Left colon (tissue), 2 donors: ENCODE measurements around the gene TMEM219. TPM values are rescaled to one million over a fixed set of nuclear protein-coding genes. Genes with fewer than 3 reads are reported as not detected.
"Not testable (repeated sequence)": the region's sequence is repeated elsewhere in the genome, so short reads cannot be mapped to it uniquely, and the experiment has no call there.

Source experiments
- ATAC-seq: fragments of 200-7000 bp; cut with Tn5 transposase; one replicate; pipeline ENCODE4 v1.9.1; 2020; ENCODE audit warnings: mild to moderate bottlenecking, moderate library complexity
- DNase-seq, 2 donors: peaks; one replicate each; pipeline ENCODE4 v3.0.0-alpha.2; 2020
- intact Hi-C, 2 donors: fragments of 100-400 bp; cut with DNase I in 1 of 2; cut with micrococcal nuclease in 1 of 2; formaldehyde crosslinking; loops; one replicate each; pipeline versions ENCODE4 v1.11.2 to v1.14.0; 2022; cut with DNase I, micrococcal nuclease
- long read RNA-seq: library from polyadenylated mRNA; unstranded; transcript quantifications from one replicate; pipeline ENCODE4 v2.0.0, GENCODE V29; 2021
- total RNA-seq, 2 donors: library from RNA; stranded (reverse); fragmentation: NEBNext Ultra II Directional; extraction: Animal tissue kit (Norgen Biotek cat#: 25700); gene quantifications; one replicate each; pipeline ENCODE4 v1.2.1, GENCODE V29; 2021
- donor health status: DM: no; HTN: no; CAD: no.
- donor health status: DM: yes; HTN: yes; CAD: no.

TMEM219 gene
- 100 to 1,000 TPM; 187 to 192 TPM for total RNA-seq
- long read RNA-seq, transcript TMEM219-201 (6 exons, 999 nt): minor isoform, 40 of 162 reads
- long read RNA-seq, transcript TMEM219-204 (5 exons, 1,292 nt): major isoform, 49 of 162 reads
- long read RNA-seq, partial matches to known transcripts: 15 of 162 reads
- long read RNA-seq, other reads (novel, unspliced or antisense): 52 of 162 reads

GRCh38 chr16:29961479-29962343 is at the start of gene TMEM219:
Gene TMEM219, plus strand, starts transcription at chr16:29962079. Its CDS starts 1,065 bp downstream, at chr16:29963144.
- DNase-seq: peak; percentile 86 to 93
- intact Hi-C loops: no loop called here
- peak; percentile 92 for ATAC-seq

GRCh38 chr16:29912087-29912486 is 49.8 kb upstream of the TMEM219 start:
- intact Hi-C loops: no loop called here
- DNase-seq (no peak), ATAC-seq (peak; percentile 19)

- ATAC-seq (no peak), DNase-seq (no peak)
- intact Hi-C loops: no loop called here
These were observed 48.4 kb upstream of the TMEM219 start for GRCh38 chr16:29913514-29913913.

GRCh38 chr16:29915590-29916247 is 46.2 kb upstream of the TMEM219 start:
- DNase-seq (no peak), ATAC-seq (no peak)
- intact Hi-C loops: no loop called here

- DNase-seq (no peak), ATAC-seq (no peak)
- intact Hi-C loops: no loop called here
These were observed 44.9 kb upstream of the TMEM219 start for GRCh38 chr16:29916979-29917378.

- ATAC-seq (no peak), DNase-seq (no peak)
- intact Hi-C loops: loop anchor here (10.0 kb wide), 3 partner anchors 54 to 84 kb away; partner anchors contain the start of genes CDIPT (in 1 of the 2) and TAOK2 (in 1 of the 2)
These were observed 41.4 kb upstream of the TMEM219 start for GRCh38 chr16:29920288-29921033.

- intact Hi-C loops: loop anchor here (10.0 kb wide), 3 partner anchors 54 to 84 kb away; partner anchors contain the start of genes CDIPT (in 1 of the 2) and TAOK2 (in 1 of the 2)
- no peak for ATAC-seq
- no peak for DNase-seq
These were observed 40.9 kb upstream of the TMEM219 start for GRCh38 chr16:29921034-29921385.

- intact Hi-C loops: loop anchor here (10.0 kb wide), 3 partner anchors 52 to 82 kb away; partner anchors contain the start of genes CDIPT (in 1 of the 2) and TAOK2 (in 1 of the 2)
- no peak for ATAC-seq
- DNase-seq: no peak
These were observed 39.6 kb upstream of the TMEM219 start for GRCh38 chr16:29922326-29922725.

- DNase-seq (no peak), ATAC-seq (no peak)
- intact Hi-C loops: loop anchor here (10.0 kb wide), 3 partner anchors 52 to 82 kb away; partner anchors contain the start of genes CDIPT (in 1 of the 2) and TAOK2 (in 1 of the 2)
These were observed 38.8 kb upstream of the TMEM219 start for GRCh38 chr16:29922986-29923501.

GRCh38 chr16:29925105-29925756 is 36.6 kb upstream of the TMEM219 start:
- intact Hi-C loops: loop anchor here (10.0 kb wide), 3 partner anchors 50 to 80 kb away; partner anchors contain the start of genes CDIPT (in 1 of the 2) and TAOK2 (in 1 of the 2)
- ATAC-seq (peak; percentile 7), DNase-seq (no peak)

- ATAC-seq (peak; percentile 95), DNase-seq (peak; percentile 76 to 85)
- intact Hi-C loops: loop anchor here (10.0 kb wide), 3 partner anchors 49 to 79 kb away; partner anchors contain the start of genes CDIPT (in 1 of the 2) and TAOK2 (in 1 of the 2)
These were observed 35.8 kb upstream of the TMEM219 start, which contains the start of gene KCTD13 for GRCh38 chr16:29925781-29926710. Gene KCTD13, minus strand, starts transcription at chr16:29926226. Its CDS starts 193 bp downstream, at chr16:29926033.

GRCh38 chr16:29926711-29927052 is 35.2 kb upstream of the TMEM219 start:
- ATAC-seq (peak; percentile 64), DNase-seq (peak; percentile 48 to 56)
- intact Hi-C loops: loop anchor here (10.0 kb wide), 3 partner anchors 48 to 78 kb away; partner anchors contain the start of genes CDIPT (in 1 of the 2) and TAOK2 (in 1 of the 2)

GRCh38 chr16:29927070-29927905 is 34.6 kb upstream of the TMEM219 start:
- intact Hi-C loops: loop anchor here (10.0 kb wide), 3 partner anchors 48 to 78 kb away; partner anchors contain the start of genes CDIPT (in 1 of the 2) and TAOK2 (in 1 of the 2)
- ATAC-seq: peak; percentile 20
- DNase-seq: peak; percentile 16 to 31

- intact Hi-C loops, DNase-seq, ATAC-seq: not testable (repeated sequence)
These were observed 30.1 kb upstream of the TMEM219 start for GRCh38 chr16:29931750-29932149.

GRCh38 chr16:29940656-29941055 is 21.2 kb upstream of the TMEM219 start:
- DNase-seq (no peak), ATAC-seq (no peak)
- intact Hi-C loops: no loop called here
